Measurements from ENCODE around the gene AOC3.
"Not testable (repeated sequence)": the region's sequence is repeated elsewhere in the genome, so short reads cannot be mapped to it uniquely, and the experiment has no call there.

Gene AOC3

GRCh38 chr17:42865638-42866094 is 14.7 kb downstream of the AOC3 start:
- no peak for TF ChIP-seq CTCF (IDR thresholded peaks at IDR 0.05; ENCODE audit: low read depth, low read length)
- no peak overlapping the region for H3K4me3 ChIP-seq (ENCODE audit: low read depth, low read length)
- no peak for DNase-seq (ENCODE audit: low read depth, low spot score)
- in situ Hi-C loops (cut with HindIII; ENCODE audit: low sequenced_read_pairs), result no loop called here

- H3K4me3 ChIP-seq (ENCODE audit: low read depth, low read length), result no peak overlapping the region
- in situ Hi-C loops (cut with HindIII; ENCODE audit: low sequenced_read_pairs), result no loop called here
- no peak for DNase-seq (ENCODE audit: low read depth, low spot score)
- TF ChIP-seq CTCF (IDR thresholded peaks at IDR 0.05; ENCODE audit: low read depth, low read length), result no peak
Observed at GRCh38 chr17:42866216-42866615, 15.2 kb downstream of the AOC3 start.

- TF ChIP-seq CTCF (IDR thresholded peaks at IDR 0.05; ENCODE audit: low read depth, low read length), result no peak
- H3K4me3 ChIP-seq (ENCODE audit: low read depth, low read length), result no peak overlapping the region
- no peak for DNase-seq (ENCODE audit: low read depth, low spot score)
- in situ Hi-C loops (cut with HindIII; ENCODE audit: low sequenced_read_pairs), result no loop called here
Observed at GRCh38 chr17:42866631-42867575, 15.9 kb downstream of the AOC3 start.

- in situ Hi-C loops (cut with HindIII; ENCODE audit: low sequenced_read_pairs); DNase-seq (ENCODE audit: low read depth, low spot score): not testable (repeated sequence)
Observed at GRCh38 chr17:42867694-42868261, 16.8 kb downstream of the AOC3 start.

GRCh38 chr17:42868338-42868737 is 17.3 kb downstream of the AOC3 start:
- H3K4me3 ChIP-seq (ENCODE audit: low read depth, low read length), result no peak overlapping the region
- in situ Hi-C loops (cut with HindIII; ENCODE audit: low sequenced_read_pairs), result no loop called here
- DNase-seq (ENCODE audit: low read depth, low spot score), result no peak
- TF ChIP-seq CTCF (IDR thresholded peaks at IDR 0.05; ENCODE audit: low read depth, low read length), result no peak

More at GRCh38 chr17:42867694-42868261, 16.8 kb downstream of the AOC3 start:
- not testable (repeated sequence) for H3K4me3 ChIP-seq (ENCODE audit: low read depth, low read length)

- no peak for DNase-seq (ENCODE audit: low read depth, low spot score)
- no peak for TF ChIP-seq CTCF (IDR thresholded peaks at IDR 0.05; ENCODE audit: low read depth, low read length)
- no peak overlapping the region for H3K4me3 ChIP-seq (ENCODE audit: low read depth, low read length)
- in situ Hi-C loops (cut with HindIII; ENCODE audit: low sequenced_read_pairs), result no loop called here
Observed at GRCh38 chr17:42871647-42872046, 20.6 kb downstream of the AOC3 start.
